ENCODE results near the gene NET1. TPM values are rescaled to one million over a fixed set of nuclear protein-coding genes. Genes with fewer than 3 reads are reported as not detected.

The NET1 gene
- total RNA-seq, 1 donor from 2014 or later = 90.5 TPM

DNA sequence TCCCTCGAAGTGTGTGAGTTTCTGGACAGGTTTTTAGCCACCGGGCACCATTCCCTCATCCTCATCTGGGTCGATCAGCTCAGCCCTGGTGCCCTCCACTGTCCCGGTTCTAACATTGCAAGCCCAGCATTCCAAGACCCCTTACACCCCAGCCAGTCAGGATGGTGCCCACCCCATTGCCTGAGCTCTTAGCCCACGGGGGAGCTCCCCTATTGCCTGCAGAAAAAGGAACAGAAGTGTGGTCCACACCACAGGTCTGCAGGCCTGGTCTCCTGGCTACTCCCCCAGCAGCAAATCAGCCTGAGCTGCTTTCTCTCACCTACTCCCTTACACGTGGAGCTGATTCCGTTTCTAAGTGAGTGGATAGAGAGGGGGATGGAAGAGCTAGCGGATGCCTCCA is 82.3 kb downstream of the NET1 start:
- H3K9ac ChIP-seq = no peak overlapping the region
- TF ChIP-seq CTCF (IDR thresholded peaks at IDR 0.05) (no peak), EZH2 (IDR thresholded peaks at IDR 0.05) (no peak), EZH2phosphoT487 (IDR thresholded peaks at IDR 0.05) (no peak)
- no peaks in the 10 kb centered on the region for H3K79me2 ChIP-seq (ENCODE audit: low read depth)
- Mint-ChIP-seq H3K9me3 (no peaks in the 10 kb centered on the region), H3K27me3 (ENCODE audit: insufficient read depth, low read depth) (peaks cover 14% of the 10 kb centered on the region), H3K4me1 (peaks cover 4% of the 10 kb centered on the region), H3K36me3 (no peaks in the 10 kb centered on the region), H3K27ac (no peak overlapping the region), H3K4me3 (no peak overlapping the region)
- no peak overlapping the region for H2AFZ ChIP-seq (replicated peaks)
- no peaks in the 10 kb centered on the region for H4K20me1 ChIP-seq (ENCODE audit: low read depth)
- no peaks in the 10 kb centered on the region for H3K36me3 ChIP-seq
- H3F3A ChIP-seq (ENCODE audit: low read depth) = no peaks in the 10 kb centered on the region
- H3K4me1 ChIP-seq = peaks cover 6% of the 10 kb centered on the region
- no peak overlapping the region for H3K4me2 ChIP-seq
- H3K27ac ChIP-seq = no peak overlapping the region
- no peaks in the 10 kb centered on the region for H3K9me3 ChIP-seq (ENCODE audit: low read depth)
- no peaks in the 10 kb centered on the region for H3K27me3 ChIP-seq
- no peak overlapping the region for H3K4me3 ChIP-seq
- DNase-seq (ENCODE audit: low spot score) = no peak

GRCh38 chr10:5496261-5497250 is 84.2 kb downstream of the NET1 start:
- peaks cover 6% of the 10 kb centered on the region for H3K4me1 ChIP-seq
- Mint-ChIP-seq H3K9me3 (no peaks in the 10 kb centered on the region), H3K4me3 (no peak overlapping the region), H3K27ac (no peak overlapping the region), H3K36me3 (no peaks in the 10 kb centered on the region), H3K27me3 (ENCODE audit: insufficient read depth, low read depth) (peaks cover 17% of the 10 kb centered on the region), H3K4me1 (peaks cover 10% of the 10 kb centered on the region)
- TF ChIP-seq EZH2 (IDR thresholded peaks at IDR 0.05) (no peak), EZH2phosphoT487 (IDR thresholded peaks at IDR 0.05) (no peak), CTCF (IDR thresholded peaks at IDR 0.05) (no peak)
- no peaks in the 10 kb centered on the region for H4K20me1 ChIP-seq (ENCODE audit: low read depth)
- H3K27ac ChIP-seq = no peak overlapping the region
- H3K4me3 ChIP-seq = no peak overlapping the region
- H2AFZ ChIP-seq (replicated peaks) = no peak overlapping the region
- H3K36me3 ChIP-seq = no peaks in the 10 kb centered on the region
- H3F3A ChIP-seq (ENCODE audit: low read depth) = no peaks in the 10 kb centered on the region
- H3K4me2 ChIP-seq = no peak overlapping the region
- H3K9me3 ChIP-seq (ENCODE audit: low read depth) = no peaks in the 10 kb centered on the region
- H3K9ac ChIP-seq = no peak overlapping the region
- H3K27me3 ChIP-seq = no peaks in the 10 kb centered on the region
- no peaks in the 10 kb centered on the region for H3K79me2 ChIP-seq (ENCODE audit: low read depth)
- DNase-seq (ENCODE audit: low spot score) = no peak

DNA sequence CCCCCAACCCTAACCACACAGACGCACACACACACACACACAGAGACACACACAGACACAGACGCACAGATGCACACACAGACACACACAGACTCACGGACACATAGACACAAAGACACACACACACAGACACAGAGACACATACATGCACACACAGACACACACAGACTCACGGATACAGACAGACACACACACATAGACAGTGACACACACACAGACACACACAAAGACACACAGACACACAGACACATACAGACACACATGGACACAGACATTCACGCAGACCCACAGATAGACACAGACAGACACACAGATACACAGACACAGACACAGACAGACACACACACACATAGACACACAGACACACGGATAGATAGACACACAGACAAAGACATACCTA is 84.9 kb downstream of the NET1 start:
- no peak overlapping the region for H3K4me3 Mint-ChIP-seq

More for the DNA sequence above, 84.9 kb downstream of the NET1 start:
- Histone ChIP-seq H2AFZ (replicated peaks) (no peak overlapping the region), H3K79me2 (ENCODE audit: low read depth) (no peaks in the 10 kb centered on the region), H3K4me3 (no peak overlapping the region), H4K20me1 (ENCODE audit: low read depth) (no peaks in the 10 kb centered on the region), H3K27ac (no peak overlapping the region), H3K9me3 (ENCODE audit: low read depth) (no peaks in the 10 kb centered on the region), H3K9ac (no peak overlapping the region), H3K4me2 (no peak overlapping the region), H3K27me3 (no peaks in the 10 kb centered on the region), H3K4me1 (peaks cover 6% of the 10 kb centered on the region), H3K36me3 (no peaks in the 10 kb centered on the region), H3F3A (ENCODE audit: low read depth) (no peaks in the 10 kb centered on the region)
- Mint-ChIP-seq H3K4me1 (peaks cover 10% of the 10 kb centered on the region), H3K27me3 (ENCODE audit: insufficient read depth, low read depth) (peaks cover 17% of the 10 kb centered on the region), H3K36me3 (no peaks in the 10 kb centered on the region), H3K9me3 (no peaks in the 10 kb centered on the region), H3K27ac (no peak overlapping the region)
- TF ChIP-seq EZH2phosphoT487 (IDR thresholded peaks at IDR 0.05) (no peak), CTCF (IDR thresholded peaks at IDR 0.05) (no peak), EZH2 (IDR thresholded peaks at IDR 0.05) (no peak)
- DNase-seq (ENCODE audit: low spot score) = no peak

Data from neural progenitor cell (in vitro differentiated cells).